Left cardiac atrium (tissue), 4 donors: ENCODE data around the gene FBXL12. TPM values are rescaled to one million over a fixed set of nuclear protein-coding genes. Genes with fewer than 3 reads are reported as not detected.
"Not testable (repeated sequence)": the region's sequence is repeated elsewhere in the genome, so short reads cannot be mapped to it uniquely, and the experiment has no call there.

ENCODE experiments used
- ATAC-seq, 2 donors: fragments of 200-7000 bp; cut with Tn5 transposase; one replicate each; pipeline ENCODE4 v1.9.1; 2020; ENCODE audit warnings: mild to moderate bottlenecking in 2 of 2, moderate library complexity in 2 of 2
- DNase-seq: peaks from one replicate; pipeline ENCODE4 v3.0.0-alpha.2; 2020
- intact Hi-C, 2 donors: fragments of 100-400 bp; cut with DNase I; formaldehyde crosslinking; loops; one replicate each; pipeline versions ENCODE4 v1.14.1 to v1.15.1; 2022 to 2023
- total RNA-seq, 2 donors: library from RNA; stranded (reverse); fragmentation: NEBNext Ultra II Directional; extraction: Animal tissue kit (Norgen Biotek cat#: 25700); gene quantifications; one replicate each; pipeline ENCODE4 v1.2.1, GENCODE V29; 2021
- donor health status: DM: no; HTN: yes; CAD: no.
- donor health status: DM: no; HTN: yes; CAD: no; lungs with severe emphysema.
- donor health status: DM: yes; HTN: yes; CAD: no.
- donor health status: Dilated cardiomyopathy.

Gene FBXL12
- total RNA-seq, 2 donors from 2014 or later = 12.8 to 14.5 TPM

- peak in 1 of 2 donors; percentile 47 for ATAC-seq
- intact Hi-C loops = no loop called here
- DNase-seq = no peak
Measured at GRCh38 chr19:9842834-9843625, 24.2 kb upstream of the FBXL12 start.

DNA sequence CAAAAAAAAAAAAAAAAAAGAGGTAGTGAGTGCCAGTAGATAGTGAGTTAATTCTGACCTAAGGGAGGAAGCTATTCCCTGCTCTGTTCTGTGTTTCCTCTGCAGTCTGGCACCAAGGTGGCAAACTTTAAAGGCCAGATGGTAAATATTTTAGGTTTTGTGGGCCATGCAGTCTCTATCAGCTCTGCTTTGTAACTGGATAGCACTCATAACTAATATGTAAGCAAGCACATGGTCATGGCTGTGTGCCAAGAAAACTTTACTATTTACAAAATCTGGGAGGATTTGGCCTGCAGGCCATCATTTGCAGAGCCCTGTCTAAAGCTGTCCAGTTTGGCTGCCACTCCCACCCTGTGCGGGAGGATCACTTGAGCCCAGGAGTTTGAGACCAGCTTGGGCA lies 20.5 kb upstream of the FBXL12 start:
- no peak for DNase-seq
- intact Hi-C loops = no loop called here
- no peak for ATAC-seq

DNA sequence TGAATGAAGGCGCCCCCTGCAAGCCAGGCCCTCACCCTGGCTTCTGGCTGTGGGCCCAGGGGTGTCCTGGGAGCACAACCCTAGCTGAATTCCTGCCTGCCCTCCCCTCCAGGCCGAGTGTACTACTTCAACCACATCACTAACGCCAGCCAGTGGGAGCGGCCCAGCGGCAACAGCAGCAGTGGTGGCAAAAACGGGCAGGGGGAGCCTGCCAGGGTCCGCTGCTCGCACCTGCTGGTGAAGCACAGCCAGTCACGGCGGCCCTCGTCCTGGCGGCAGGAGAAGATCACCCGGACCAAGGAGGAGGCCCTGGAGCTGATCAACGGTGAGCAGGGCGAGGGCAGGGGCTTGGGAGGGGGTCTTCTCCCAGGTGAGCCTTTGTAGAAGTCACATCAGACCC lies 19.4 kb upstream of the FBXL12 start:
- intact Hi-C loops = no loop called here
- ATAC-seq = no peak
- DNase-seq = no peak

GRCh38 chr19:9836021-9836420 lies 17.1 kb upstream of the FBXL12 start:
- DNase-seq (no peak), ATAC-seq (no peak)

DNA sequence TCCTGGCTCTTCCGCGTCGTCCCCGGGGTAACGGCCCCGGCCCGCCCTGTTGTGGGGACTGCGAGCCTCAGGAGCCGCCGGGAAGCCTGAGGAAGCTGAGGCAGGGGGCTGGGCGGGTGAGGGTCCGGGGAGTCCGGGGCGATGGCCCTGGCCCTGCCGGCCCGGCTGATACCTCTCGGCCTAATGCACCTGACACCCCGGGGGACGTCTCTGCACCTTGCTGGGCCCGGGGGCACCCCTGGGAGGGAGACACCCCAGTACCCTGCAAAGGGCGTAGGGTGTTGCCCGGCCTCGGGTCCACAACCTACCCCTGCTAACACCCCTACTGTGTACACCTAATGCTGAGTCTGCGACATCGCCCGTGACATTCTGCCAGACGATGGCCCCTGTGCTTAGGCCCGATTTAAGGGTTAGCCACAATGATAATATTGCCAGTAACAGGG lies 16.6 kb upstream of the FBXL12 start:
- DNase-seq (no peak), ATAC-seq (peak; percentile 16 to 38)
- intact Hi-C loops = no loop called here

More at GRCh38 chr19:9836021-9836420, 17.1 kb upstream of the FBXL12 start:
- intact Hi-C loops = no loop called here

DNA sequence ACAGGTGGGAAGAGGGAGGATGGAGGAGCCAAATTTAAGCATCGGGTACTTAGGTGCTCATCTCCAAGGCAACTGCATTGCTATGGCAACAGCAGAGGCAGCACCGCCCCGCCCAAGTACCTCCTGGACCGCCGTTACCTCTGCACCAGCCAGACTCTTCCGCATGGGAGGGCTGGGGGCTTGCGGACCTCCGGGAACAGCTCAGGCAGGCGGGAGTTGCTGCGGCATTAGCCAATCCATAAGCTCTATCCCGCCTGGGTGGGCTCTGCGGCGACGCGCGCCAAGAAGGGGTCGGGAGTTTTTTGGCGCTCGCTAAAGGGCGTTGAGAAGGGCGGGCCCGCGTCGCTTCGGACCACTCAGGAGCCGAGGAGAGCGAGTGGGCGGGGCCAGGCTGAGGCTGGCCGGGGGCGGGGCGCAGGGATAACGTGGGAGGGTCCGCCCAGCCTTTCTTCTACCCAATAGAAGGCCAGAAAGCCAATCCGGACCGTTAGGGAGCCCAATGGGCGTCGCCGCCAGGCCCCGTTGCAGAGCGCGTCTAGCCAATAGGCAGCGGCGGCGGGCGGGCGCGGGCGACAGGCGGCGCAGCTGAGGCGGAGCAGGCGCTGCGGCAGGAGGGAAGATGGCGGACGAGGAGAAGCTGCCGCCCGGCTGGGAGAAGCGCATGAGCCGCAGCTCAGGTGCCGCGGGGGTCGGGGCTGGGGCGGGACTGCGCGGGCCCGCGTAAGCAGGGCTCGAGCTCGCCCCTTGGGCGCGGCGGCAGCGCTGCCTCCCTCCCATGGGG lies 16.0 kb upstream of the FBXL12 start, which contains the start of gene PIN1:
TSS of gene PIN1 (plus strand) at position 593 of the 781 bp plus-strand sequence. CDS start at position 620, 27 bp downstream.
- intact Hi-C loops = no loop called here
- ATAC-seq (peak; percentile 99 to 100), DNase-seq (peak; percentile 99)

DNA sequence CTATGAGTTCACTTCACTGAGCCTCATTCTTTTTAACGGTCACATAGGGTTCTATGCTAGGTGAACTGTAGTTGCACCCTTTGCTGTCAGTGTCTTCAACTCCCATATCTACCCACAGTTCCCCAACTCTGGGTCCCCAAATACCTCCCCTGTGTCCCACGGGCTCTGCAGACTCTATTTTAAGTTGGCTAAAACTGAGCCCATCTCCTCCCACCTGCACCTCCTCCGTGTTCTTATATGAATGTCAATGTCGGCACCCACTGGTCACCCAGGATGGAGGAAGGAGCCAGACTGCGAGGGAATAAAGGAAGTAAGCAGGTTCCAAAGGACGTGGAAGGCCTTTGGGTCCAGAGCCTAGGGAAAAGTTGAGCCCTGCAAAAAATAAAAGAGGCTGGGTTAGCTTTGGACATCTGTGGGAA lies 15.4 kb upstream of the FBXL12 start:
- DNase-seq (no peak), ATAC-seq (no peak)
- intact Hi-C loops = no loop called here

DNA sequence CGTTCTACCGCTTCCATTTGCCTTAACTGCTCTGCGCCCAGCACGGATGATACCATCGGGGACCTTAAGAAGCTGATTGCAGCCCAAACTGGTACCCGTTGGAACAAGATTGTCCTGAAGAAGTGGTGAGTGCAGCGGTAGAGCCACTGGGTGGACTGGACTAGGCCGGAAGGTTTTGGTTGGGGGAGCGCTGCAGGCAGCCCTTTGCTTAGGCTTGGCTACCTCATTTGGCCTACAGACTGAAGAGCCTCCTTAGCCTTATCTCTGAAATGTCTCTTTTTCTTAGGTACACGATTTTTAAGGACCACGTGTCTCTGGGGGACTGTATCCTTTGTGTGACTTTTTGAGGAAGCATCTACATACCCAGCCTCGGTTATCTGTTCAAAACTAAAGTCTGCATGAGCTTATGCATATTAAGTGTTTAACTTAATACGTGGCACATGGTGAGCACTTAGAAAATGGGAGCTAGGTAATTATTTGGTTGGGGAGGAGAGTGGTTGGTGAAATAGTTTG lies 9.7 kb upstream of the FBXL12 start:
- no peak for DNase-seq
- intact Hi-C loops = no loop called here
- no peak for ATAC-seq

GRCh38 chr19:9827289-9828238 lies 8.7 kb upstream of the FBXL12 start, which contains the start of gene UBL5:
Gene UBL5 (plus strand): TSS chr19:9827918. CDS start chr19:9828338, 420 bp downstream.
- ATAC-seq (peak; percentile 98), DNase-seq (peak; percentile 90)
- intact Hi-C loops = no loop called here

DNA sequence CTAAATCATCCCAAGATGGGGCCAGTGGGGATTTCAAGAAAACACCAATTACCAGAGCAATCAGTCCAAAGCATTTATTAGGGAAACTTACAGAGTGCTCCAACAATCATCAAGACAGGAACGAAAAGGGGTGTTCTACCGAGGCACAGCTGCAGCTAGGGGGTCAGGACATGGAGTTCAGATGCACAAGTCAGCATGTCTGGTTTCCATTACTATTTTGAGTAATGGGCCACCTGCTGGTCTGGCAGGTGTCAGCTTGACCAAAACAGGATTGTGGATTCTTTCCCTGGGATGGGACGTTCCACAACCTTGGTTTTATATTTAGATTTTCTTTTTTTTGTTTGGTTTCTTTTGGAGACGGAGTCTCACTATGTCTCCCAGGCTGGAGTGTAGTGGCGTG lies 4.9 kb upstream of the FBXL12 start:
- DNase-seq (no peak), ATAC-seq (no peak)
- intact Hi-C loops = no loop called here

- DNase-seq, ATAC-seq, intact Hi-C loops: not testable (repeated sequence)
Measured at GRCh38 chr19:9820034-9820433, 1.2 kb upstream of the FBXL12 start.

DNA sequence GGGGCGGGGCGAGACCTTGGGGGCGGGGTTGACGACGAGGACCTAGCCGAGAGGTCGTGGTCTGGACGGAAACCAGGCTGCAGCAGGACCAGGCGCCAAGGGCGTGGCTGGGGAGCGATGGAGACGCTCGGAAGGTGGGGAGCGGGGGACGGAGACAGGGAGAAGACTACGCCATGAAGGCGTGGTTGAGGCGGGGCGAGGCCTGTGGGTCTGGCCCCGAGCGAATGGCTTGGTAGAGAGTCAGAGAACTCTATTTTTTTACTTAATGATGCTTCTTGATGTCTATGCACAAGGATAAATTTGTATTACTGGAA lies 674 bp upstream of the FBXL12 start:
- intact Hi-C loops = no loop called here

DNA sequence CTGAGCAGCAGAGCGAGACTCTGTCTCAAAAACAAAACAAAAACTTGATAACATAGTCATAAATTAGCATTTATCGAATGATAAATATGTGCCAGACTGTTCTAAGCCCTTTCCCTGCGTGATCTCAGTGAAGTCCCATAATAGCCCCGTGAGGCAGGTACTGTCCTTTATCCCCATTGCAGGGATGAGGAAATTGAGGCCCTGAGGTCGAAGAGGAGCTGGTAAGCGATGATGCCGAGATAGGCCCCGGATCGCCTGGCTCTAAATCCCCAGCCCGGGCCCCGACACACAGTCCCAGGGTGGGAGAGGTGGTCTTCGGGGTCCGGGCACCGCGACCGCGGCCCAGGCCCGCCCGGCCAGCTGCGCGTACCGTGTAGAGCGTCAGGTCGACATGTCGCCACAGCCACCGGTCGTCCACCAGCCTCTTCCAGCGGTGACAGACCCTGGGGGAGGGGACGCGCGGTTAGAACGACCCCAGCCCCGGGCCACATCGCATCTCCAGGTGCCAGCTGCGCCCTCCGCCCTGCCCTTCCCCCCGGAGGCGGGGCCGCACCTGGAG lies 625 bp downstream of the FBXL12 start:
- intact Hi-C loops = no loop called here
- ATAC-seq = no peak
- DNase-seq = no peak

More for the DNA sequence above, 674 bp upstream of the FBXL12 start:
- ATAC-seq (no peak), DNase-seq (no peak)

- no peak for ATAC-seq
- intact Hi-C loops = no loop called here
Measured at GRCh38 chr19:9811139-9811538, 7.7 kb downstream of the FBXL12 start.

DNA sequence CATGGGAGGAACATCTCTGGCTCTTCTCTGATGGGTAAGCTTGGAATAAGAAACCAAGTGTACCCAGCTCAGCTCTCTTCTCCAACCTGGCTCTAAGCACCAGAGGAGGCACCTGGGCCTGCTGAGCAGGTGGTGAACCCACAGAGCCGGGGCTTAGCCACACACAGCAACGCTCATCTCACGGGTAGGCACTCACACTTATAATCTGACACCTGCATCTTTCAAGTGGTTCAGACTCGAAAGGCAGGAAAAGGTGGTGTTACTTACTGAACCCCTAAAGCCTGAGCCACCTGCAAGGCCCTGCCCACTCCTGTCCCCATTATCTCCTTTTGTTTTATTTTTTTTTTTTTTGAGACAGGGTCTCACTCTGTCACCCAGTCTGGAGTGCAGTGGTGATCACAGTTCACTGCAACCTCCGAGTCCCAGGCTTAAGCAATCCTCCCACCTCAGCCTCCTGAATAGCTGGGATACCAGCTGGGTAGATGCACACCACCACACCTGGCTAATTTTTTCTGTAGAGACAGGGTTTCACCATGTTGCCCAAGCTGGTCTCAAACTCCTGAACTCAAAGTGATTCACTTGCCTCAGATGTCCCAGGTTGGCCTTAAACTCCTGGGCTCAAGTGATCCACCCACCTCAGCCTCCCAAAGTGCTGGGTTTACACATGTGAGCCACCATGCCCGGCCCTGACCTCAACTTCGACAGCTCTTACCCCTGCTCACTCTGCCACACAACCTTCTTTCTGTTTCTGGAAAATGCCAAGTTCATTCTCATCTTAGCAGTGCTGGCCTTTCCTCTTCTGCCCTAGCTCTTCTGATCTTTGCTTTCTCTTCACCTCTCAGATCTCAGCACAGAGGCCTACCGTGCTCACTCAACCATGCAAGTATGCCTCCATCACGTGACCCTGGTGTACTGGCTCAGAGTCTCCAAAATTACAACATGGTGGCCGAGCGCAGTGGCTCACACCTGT lies 9.7 kb downstream of the FBXL12 start:
- intact Hi-C loops = no loop called here
- ATAC-seq = peak; percentile 13 to 27
- DNase-seq = no peak

More at GRCh38 chr19:9811139-9811538, 7.7 kb downstream of the FBXL12 start:
- no peak for DNase-seq

GRCh38 chr19:9806803-9807202 lies 12.1 kb downstream of the FBXL12 start:
- DNase-seq = no peak
- ATAC-seq = no peak
- intact Hi-C loops = no loop called here

- no peak for ATAC-seq
- DNase-seq = no peak
- intact Hi-C loops = no loop called here
Measured at GRCh38 chr19:9801976-9802375, 16.9 kb downstream of the FBXL12 start.
